ENCODE measurements around the gene FAF1. TPM values are rescaled to one million over a fixed set of nuclear protein-coding genes. Genes with fewer than 3 reads are reported as not detected.

The FAF1 gene
- total and polyA plus RNA-seq, 2 experiments from 2014 or later, result 7.2 to 49.1 TPM

DNA sequence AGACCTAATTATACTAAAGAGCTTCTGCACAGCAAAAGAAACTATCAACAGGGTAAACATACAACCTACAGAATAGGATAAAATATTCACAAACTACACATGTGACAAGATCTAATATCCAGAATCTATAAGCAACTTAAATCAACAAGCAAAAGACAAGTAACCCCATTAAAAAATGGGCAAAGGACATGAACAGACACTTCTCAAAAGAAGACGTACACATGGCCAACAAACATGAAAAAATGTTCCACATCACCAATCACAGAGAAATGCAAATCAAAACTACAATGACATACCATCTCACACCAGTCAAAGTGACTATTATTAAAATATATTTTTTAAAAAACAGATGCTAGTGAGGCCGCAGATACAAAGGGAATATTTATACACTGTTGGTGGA lies 99.8 kb downstream of the FAF1 start:
- TF ChIP-seq EZH2phosphoT487 (IDR thresholded peaks at IDR 0.05; ENCODE audit: insufficient read depth, low read depth) (no peak), EZH2 (IDR thresholded peaks at IDR 0.05; ENCODE audit: insufficient read depth, poor library complexity, severe bottlenecking) (no peak)

DNA sequence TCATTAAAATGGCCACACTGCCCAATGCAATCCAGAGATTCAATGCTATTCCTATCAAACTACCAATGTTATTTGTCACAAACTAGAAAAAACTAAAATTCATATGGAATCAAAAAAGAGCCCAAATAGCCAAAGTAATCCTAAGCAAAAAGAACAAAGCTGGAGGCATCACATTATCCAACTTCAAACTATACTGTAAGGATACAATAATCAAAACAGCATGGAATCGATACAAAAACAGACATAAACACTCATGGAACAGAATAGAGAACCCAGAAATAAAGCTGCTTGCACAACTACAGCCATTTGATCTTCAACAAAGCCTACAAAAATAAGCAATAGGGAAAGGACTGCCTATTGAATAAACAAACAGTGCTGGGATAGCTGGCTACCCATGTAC lies 100.4 kb downstream of the FAF1 start:
- TF ChIP-seq EZH2 (IDR thresholded peaks at IDR 0.05; ENCODE audit: insufficient read depth, poor library complexity, severe bottlenecking) (no peak), EZH2phosphoT487 (IDR thresholded peaks at IDR 0.05; ENCODE audit: insufficient read depth, low read depth) (no peak)
- H3K9me2 ChIP-seq (ENCODE audit: insufficient read depth), result no peaks in the 10 kb centered on the region
- WGBS, 2 experiments (ENCODE audit: low coverage in 1 of 2, low lambda C conversion rate in 2 of 2, missing lambda C conversion rate in 2 of 2), result 88 to 96% methylated on average over 1 of the region's 1 CpG
- no peak overlapping the region for H3K4me3 ChIP-seq
- H3K79me2 ChIP-seq (ENCODE audit: insufficient read depth), result peaks cover 82% of the 10 kb centered on the region
- H3K27ac ChIP-seq, result no peak overlapping the region
- DNase-seq, result no peak
- no peaks in the 10 kb centered on the region for H3K27me3 ChIP-seq (replicated peaks; ENCODE audit: insufficient read depth)
- no peaks in the 10 kb centered on the region for H3F3A ChIP-seq (ENCODE audit: insufficient read depth)
- no peaks in the 10 kb centered on the region for H3K4me1 ChIP-seq (ENCODE audit: insufficient read depth)
- H3K9me3 ChIP-seq (ENCODE audit: low read depth), result no peaks in the 10 kb centered on the region
- no peaks in the 10 kb centered on the region for H4K20me1 ChIP-seq (ENCODE audit: insufficient read depth)
- no peaks in the 10 kb centered on the region for H3K36me3 ChIP-seq (ENCODE audit: low read depth)
- no peak overlapping the region for H2AFZ ChIP-seq
- no peak overlapping the region for H3K4me2 ChIP-seq (ENCODE audit: unreplicated experiment)
- in situ Hi-C loops (cut with MboI), result no loop called here
- no peak overlapping the region for H3K9ac ChIP-seq

More for the DNA sequence above, 99.8 kb downstream of the FAF1 start:
- Histone ChIP-seq H4K20me1 (ENCODE audit: insufficient read depth) (no peaks in the 10 kb centered on the region), H3K9me2 (ENCODE audit: insufficient read depth) (no peaks in the 10 kb centered on the region), H3K9me3 (ENCODE audit: low read depth) (no peaks in the 10 kb centered on the region), H3K4me1 (ENCODE audit: insufficient read depth) (no peaks in the 10 kb centered on the region), H3K4me2 (ENCODE audit: unreplicated experiment) (no peak overlapping the region), H3F3A (ENCODE audit: insufficient read depth) (no peaks in the 10 kb centered on the region), H3K79me2 (ENCODE audit: insufficient read depth) (peaks cover 78% of the 10 kb centered on the region), H3K27me3 (replicated peaks; ENCODE audit: insufficient read depth) (no peaks in the 10 kb centered on the region), H2AFZ (no peak overlapping the region), H3K27ac (no peak overlapping the region), H3K36me3 (ENCODE audit: low read depth) (no peaks in the 10 kb centered on the region), H3K4me3 (no peak overlapping the region), H3K9ac (no peak overlapping the region)
- no peak for DNase-seq
- WGBS, 2 experiments (ENCODE audit: low coverage in 1 of 2, low lambda C conversion rate in 2 of 2, missing lambda C conversion rate in 2 of 2), result 95 to 97% methylated on average over 2 of the region's 2 CpGs
- in situ Hi-C loops (cut with MboI), result no loop called here

DNA sequence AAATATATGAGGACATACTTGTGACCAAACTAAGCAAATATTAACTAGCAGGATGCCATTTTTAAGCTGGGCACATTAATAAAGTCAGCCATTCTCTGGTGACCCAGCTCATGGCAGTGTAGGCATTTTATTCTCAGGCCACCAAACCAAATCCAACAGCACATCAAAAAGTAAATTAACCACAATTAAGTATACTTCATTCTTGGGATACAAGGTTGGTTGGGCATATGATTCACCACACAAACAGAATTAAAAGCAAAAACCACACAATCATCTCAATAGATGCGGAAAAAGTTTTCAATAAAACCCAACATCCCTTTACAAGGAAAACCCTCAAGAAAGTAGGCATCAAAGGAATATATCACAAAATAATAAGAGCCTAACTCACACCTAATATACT lies 101.3 kb downstream of the FAF1 start:
- H3F3A ChIP-seq (ENCODE audit: insufficient read depth), result no peaks in the 10 kb centered on the region
- no peaks in the 10 kb centered on the region for H3K4me1 ChIP-seq (ENCODE audit: insufficient read depth)
- no peaks in the 10 kb centered on the region for H3K27me3 ChIP-seq (replicated peaks; ENCODE audit: insufficient read depth)
- no peak overlapping the region for H3K4me3 ChIP-seq
- in situ Hi-C loops (cut with MboI), result no loop called here
- H4K20me1 ChIP-seq (ENCODE audit: insufficient read depth), result no peaks in the 10 kb centered on the region
- 100% methylated on average over 1 of the region's 1 CpG for WGBS, 2 experiments (ENCODE audit: low coverage in 1 of 2, low lambda C conversion rate in 2 of 2, missing lambda C conversion rate in 2 of 2)
- no peak overlapping the region for H3K4me2 ChIP-seq (ENCODE audit: unreplicated experiment)
- H3K36me3 ChIP-seq (ENCODE audit: low read depth), result no peaks in the 10 kb centered on the region
- TF ChIP-seq EZH2phosphoT487 (IDR thresholded peaks at IDR 0.05; ENCODE audit: insufficient read depth, low read depth) (no peak), EZH2 (IDR thresholded peaks at IDR 0.05; ENCODE audit: insufficient read depth, poor library complexity, severe bottlenecking) (no peak)
- no peak overlapping the region for H3K27ac ChIP-seq
- no peak for DNase-seq
- H3K9me3 ChIP-seq (ENCODE audit: low read depth), result no peaks in the 10 kb centered on the region
- no peak overlapping the region for H3K9ac ChIP-seq
- no peaks in the 10 kb centered on the region for H3K9me2 ChIP-seq (ENCODE audit: insufficient read depth)
- H2AFZ ChIP-seq, result no peak overlapping the region
- H3K79me2 ChIP-seq (ENCODE audit: insufficient read depth), result peaks cover 82% of the 10 kb centered on the region

DNA sequence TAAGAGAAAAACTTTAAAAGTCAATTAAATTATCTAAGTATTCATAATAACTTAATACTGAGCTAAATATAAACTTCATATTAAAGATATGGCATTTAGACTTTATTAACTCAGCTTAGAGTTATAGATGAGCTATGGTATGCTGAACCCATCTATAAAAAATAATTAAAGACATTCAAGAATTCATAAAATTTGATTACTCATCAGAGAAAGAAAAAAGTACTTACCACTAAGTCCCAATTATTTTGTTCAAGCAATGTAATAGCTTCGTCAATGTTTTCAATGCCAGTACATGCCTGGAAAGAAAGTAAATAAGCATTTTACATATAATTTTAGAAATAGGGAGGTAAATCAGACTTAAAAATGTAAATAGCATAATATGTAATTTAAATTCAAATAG lies 102.4 kb downstream of the FAF1 start:
- Histone ChIP-seq H3K9ac (no peak overlapping the region), H2AFZ (no peak overlapping the region), H3K9me3 (ENCODE audit: low read depth) (no peaks in the 10 kb centered on the region), H3K9me2 (ENCODE audit: insufficient read depth) (no peaks in the 10 kb centered on the region), H3K27ac (no peak overlapping the region), H3K79me2 (ENCODE audit: insufficient read depth) (peaks cover 73% of the 10 kb centered on the region), H3K27me3 (replicated peaks; ENCODE audit: insufficient read depth) (no peaks in the 10 kb centered on the region), H3F3A (ENCODE audit: insufficient read depth) (no peaks in the 10 kb centered on the region), H3K4me3 (no peak overlapping the region), H3K4me2 (ENCODE audit: unreplicated experiment) (no peak overlapping the region), H4K20me1 (ENCODE audit: insufficient read depth) (no peaks in the 10 kb centered on the region), H3K36me3 (ENCODE audit: low read depth) (no peaks in the 10 kb centered on the region), H3K4me1 (ENCODE audit: insufficient read depth) (no peaks in the 10 kb centered on the region)
- in situ Hi-C loops (cut with MboI), result no loop called here
- no peak for TF ChIP-seq EZH2 (IDR thresholded peaks at IDR 0.05; ENCODE audit: insufficient read depth, poor library complexity, severe bottlenecking)
- no peak for TF ChIP-seq EZH2phosphoT487 (IDR thresholded peaks at IDR 0.05; ENCODE audit: insufficient read depth, low read depth)
- no peak for DNase-seq
- 94 to 97% methylated on average over 1 of the region's 1 CpG for WGBS, 2 experiments (ENCODE audit: low coverage in 1 of 2, low lambda C conversion rate in 2 of 2, missing lambda C conversion rate in 2 of 2)

DNA sequence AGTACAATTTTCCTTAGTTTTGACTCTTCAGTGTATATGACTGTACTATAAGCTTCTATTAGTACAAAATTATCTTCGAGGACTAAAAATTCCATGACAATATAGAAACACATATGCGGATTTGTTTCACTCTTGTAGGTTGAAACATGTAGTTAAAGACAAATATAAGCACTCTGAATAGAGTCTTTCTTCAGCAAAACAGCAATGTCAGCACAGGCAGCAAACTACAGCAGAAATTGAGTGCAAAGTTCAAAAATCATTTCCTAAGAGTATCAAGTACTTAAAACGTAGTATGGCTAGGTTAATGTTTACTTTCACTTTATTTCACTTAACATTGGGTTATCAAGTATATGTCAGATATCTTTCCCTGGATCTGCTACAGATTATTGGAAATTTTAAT lies 106.7 kb downstream of the FAF1 start:
- in situ Hi-C loops (cut with MboI), result no loop called here
- peaks cover 42% of the 10 kb centered on the region for H3K79me2 ChIP-seq (ENCODE audit: insufficient read depth)
- no peaks in the 10 kb centered on the region for H3K27me3 ChIP-seq (replicated peaks; ENCODE audit: insufficient read depth)
- WGBS, 2 experiments (ENCODE audit: low coverage in 1 of 2, low lambda C conversion rate in 2 of 2, missing lambda C conversion rate in 2 of 2), result 95 to 99% methylated on average over 3 of the region's 3 CpGs
- H3K4me3 ChIP-seq, result no peak overlapping the region
- DNase-seq, result no peak
- H3K36me3 ChIP-seq (ENCODE audit: low read depth), result no peaks in the 10 kb centered on the region
- H3K4me1 ChIP-seq (ENCODE audit: insufficient read depth), result no peaks in the 10 kb centered on the region
- H3K9me3 ChIP-seq (ENCODE audit: low read depth), result no peaks in the 10 kb centered on the region
- no peak overlapping the region for H3K4me2 ChIP-seq (ENCODE audit: unreplicated experiment)
- H3K27ac ChIP-seq, result no peak overlapping the region
- no peak overlapping the region for H2AFZ ChIP-seq
- no peaks in the 10 kb centered on the region for H4K20me1 ChIP-seq (ENCODE audit: insufficient read depth)
- H3K9me2 ChIP-seq (ENCODE audit: insufficient read depth), result no peaks in the 10 kb centered on the region
- no peaks in the 10 kb centered on the region for H3F3A ChIP-seq (ENCODE audit: insufficient read depth)
- no peak for TF ChIP-seq EZH2phosphoT487 (IDR thresholded peaks at IDR 0.05; ENCODE audit: insufficient read depth, low read depth)
- TF ChIP-seq EZH2 (IDR thresholded peaks at IDR 0.05; ENCODE audit: insufficient read depth, poor library complexity, severe bottlenecking), result no peak
- H3K9ac ChIP-seq, result no peak overlapping the region

All from GM23248 (cell line).